Stimulated activated CD8-positive, alpha-beta memory T cell treated with anti-CD3 and anti-CD28 coated beads, Interleukin-15, amount 100 ng/mL, for 1 hour (primary cell): Measurements from ENCODE around the gene SLC7A1.

Experiments used
- DNase-seq: peaks from one replicate; pipeline ENCODE4 v3.0.0-alpha.2; 2020; ENCODE audit warnings: low read depth

Gene SLC7A1

DNA sequence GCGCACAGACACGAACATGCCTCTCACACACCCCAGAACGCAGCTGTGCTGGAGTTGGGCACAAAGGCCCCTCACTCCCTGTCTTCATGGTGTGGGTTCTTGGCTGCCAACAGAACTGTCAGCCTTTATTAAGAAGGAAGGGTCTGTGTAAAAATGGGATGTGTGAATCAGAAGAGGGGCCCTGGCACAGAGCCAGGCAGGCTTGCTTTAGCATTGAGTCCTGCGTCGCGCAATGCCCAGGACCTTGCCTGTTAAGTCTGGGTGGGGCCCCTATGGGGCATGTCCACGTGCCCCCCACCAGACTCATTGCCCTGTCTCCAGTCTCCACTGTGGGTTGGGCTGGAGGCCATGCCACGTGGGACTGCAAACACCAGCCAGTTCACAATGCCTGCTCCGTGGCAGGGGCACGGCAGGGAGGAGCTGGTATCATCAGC is 84.8 kb downstream of the SLC7A1 start:
- DNase-seq = no peak

DNA sequence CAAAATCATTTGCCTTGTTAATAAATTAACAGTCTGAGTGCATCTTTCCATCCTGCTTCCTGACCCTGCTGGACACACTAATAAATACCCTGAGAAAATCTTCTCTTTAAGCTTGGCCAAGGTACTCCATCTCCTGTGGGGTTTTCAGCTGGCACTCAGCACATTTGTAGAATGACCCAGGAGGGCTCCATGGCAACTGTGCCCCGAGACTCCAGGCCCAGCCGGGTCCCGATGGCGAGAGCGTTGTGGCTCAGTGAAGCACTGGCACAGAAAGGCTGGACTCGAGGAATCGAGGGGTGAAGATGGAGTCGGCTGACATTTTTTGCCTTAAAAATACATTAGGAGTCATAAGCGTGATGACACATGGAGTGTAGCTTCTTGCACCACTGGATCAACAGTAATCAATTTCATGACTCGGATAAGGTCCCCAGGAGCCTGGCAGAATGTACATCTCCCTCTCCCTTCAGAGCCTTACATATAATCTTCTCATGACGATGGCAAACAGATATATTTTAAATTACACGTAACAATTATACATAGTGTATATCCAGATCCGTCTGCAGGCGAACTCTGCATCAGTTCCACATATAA is 85.4 kb downstream of the SLC7A1 start:
- no peak for DNase-seq

DNA sequence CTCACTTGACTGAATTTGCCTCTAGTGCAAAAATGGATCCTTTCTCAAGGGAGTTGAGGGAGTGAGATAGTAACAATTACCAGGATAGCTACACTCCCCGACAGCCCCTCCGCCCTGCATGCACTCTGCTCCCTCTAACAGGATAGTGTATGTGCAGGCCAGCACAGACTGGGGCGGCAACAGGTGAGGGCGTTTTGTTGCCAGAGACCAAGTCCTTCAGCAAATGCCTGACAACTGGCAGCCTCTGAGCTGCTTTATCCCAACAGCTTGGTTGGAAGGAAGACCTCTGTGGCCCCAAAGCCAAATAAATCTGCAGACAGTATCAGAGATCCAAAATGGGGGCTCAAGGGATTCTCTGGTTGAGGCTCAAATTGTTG is 86.6 kb downstream of the SLC7A1 start:
- DNase-seq = no peak

DNA sequence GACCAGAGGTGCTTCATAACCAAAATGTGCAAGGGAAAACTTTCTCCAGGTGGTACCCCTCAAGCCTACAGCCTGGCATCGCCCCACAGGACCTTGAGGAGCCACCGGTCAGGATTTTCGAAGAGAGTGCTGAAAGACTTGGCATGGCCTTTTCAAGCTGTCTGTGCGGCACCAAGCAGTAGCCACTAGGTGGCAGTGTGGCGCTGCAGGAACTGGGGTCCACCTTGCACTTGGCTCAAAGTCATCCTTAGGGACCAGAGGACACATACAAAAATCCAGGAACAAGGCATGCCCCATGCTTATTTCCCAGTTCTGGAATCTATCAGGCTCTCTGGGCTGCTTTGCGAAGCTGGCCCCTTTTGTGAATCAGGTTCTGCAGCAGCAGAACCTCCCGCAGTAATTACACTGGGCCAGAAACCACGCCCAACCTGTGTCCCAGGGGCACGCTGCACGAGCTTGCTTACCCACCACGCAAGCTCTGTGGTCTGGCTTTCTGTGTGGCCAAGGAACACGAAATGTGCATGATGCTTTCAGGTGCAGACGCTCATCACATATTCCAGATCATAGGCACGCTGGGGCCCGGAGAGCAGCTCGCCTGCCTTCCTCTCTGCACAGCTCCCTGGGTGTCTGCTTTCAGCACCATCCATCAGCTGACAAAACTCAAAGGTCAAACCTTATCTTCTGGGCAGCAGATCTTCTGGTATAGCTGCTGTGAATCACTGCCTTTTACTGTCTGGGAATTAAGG is 87.2 kb downstream of the SLC7A1 start:
- DNase-seq = peak; percentile 62

DNA sequence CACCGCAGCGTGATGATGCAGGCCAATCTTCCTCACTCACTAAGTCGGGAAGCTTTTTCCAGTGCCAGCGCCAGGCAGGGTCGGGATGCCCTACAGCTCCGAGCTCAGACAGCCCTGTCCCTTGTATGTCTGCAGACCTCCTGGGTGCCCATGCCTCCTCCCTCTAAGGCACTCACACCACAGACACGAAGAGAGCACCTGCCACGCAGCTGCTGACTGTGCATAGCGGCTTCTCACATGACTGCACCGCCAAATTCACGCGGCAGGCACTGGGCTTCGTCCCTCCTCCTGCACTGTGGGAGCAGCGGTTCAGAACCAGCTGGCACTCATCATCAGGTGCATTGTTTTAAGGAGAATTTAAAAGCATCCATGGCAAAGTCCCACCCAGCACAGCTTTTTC is 88.1 kb downstream of the SLC7A1 start:
- DNase-seq = no peak

DNA sequence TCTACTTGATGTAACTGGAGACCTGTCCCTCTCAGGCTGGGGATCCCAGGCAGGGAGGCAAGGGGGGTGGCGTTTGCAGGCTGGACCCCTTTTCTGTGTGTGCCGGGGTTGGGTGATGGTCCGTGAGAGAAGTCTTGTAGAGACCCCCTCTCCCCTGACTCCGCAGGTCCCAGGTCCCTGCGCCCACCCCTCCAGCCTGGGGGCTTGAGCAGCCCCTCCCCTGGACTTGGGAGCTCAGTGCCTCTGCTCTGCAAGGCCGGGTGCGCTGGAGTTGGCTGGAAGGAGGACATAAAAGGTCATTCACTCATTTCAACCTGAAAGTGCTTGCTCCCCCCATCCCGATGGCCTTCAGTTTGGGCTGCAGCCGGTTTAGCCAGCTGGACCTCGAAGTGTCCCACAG is 89.5 kb downstream of the SLC7A1 start:
- no peak for DNase-seq

DNA sequence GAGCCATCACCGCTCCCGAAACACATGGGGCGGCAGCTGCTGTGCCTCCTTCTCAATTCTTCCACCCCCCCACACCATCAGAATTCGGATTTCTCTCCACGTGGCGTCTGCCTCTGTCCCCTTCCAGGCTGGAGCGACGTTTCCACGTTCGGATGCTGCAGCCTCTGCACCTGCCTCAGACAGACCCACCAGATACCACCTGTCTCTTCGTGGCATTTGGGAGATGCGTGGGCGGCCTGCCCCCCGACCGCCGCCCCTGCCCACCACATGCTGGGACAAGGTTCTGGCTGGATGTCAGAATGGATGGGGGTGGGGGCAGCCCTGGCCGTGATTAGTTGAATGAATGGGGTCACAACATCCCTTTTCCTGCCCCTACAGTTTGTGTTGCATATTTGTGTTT is 90.0 kb downstream of the SLC7A1 start:
- no peak for DNase-seq

DNA sequence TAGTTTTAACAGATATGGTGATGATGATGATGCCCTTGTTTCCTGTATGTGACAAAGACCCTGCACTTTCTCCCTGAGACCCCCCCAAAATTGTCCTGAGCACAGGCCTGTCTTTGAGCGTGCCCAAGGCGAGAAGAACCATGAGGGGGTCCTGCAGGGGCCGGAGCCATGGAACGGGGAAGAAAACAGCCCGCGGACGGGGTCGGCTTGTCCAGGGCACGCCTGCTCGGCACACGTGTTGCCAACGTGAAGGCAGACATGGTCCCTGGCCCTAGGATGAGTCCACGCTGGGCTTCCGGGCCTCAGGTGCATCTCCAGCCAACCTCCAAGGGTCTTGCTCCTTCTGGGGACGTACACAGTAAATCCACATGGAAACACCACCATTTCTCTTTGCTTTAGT is 90.8 kb downstream of the SLC7A1 start:
- DNase-seq = no peak

DNA sequence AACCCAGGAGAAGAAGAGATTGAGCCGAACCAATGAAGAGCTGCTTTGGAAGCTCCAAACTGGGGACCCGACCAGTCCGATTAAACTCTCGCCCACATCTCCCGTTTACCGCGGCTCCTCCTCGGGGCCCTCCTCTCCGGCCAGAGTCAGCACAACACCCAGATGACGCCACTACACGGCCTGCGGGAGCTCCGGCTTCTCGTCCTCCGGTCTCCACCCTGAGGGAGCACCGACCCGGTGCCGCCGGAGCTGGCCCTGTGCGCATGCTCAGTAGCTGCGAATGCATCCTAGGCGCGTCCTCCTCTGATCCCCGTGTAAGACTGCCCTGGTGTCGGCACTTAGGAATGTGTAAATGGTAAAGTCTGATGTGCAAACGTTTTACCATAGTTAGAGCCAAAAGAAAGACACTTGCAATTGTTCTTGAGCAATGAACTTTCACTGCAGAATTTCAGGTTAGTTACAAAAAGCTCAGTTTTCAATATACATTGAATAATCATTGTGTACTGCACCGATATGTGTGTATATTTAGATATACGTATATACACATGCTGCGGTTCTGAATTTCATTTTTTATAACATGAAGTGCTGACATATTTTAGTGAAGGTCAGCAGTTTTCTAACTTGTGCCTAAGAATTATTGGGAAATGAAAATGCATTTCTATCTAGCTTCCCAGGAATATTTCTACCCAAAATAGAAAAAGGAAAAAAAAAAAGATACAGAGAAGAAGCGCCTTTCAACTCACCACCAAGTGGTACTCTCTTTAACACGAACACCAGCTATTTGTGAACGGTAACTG is 92.2 kb downstream of the SLC7A1 start:
- no peak for DNase-seq

DNA sequence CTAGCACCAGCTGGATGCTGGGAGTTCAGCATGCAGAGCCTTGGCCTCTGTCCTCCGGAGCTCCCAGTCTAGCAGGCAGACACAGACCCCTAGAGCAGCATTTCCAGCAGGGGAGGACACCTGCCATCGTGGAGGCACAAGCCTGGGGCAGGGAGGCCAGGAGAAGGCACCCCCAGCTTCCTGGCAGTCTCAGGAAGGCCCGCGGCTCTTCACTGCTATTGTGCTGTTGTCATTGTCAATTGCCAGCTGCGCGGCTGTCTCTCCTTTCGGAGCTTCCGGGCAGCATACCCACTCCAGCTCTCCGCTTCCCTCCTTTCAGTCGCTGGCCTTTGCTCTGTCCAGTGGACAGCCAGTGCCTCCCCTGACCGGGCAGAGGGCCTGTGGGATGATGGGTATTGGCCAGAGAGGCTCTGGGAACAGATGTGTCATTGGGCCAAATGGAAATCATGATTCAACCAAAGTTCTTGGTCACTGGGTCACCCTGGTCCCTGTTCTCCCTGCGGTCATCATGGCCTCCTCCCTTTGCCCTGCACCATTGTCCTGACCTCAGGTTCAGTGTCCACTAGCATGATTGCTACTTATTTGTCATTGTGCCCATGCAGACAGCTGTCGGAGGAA is 93.0 kb downstream of the SLC7A1 start:
- no peak for DNase-seq

DNA sequence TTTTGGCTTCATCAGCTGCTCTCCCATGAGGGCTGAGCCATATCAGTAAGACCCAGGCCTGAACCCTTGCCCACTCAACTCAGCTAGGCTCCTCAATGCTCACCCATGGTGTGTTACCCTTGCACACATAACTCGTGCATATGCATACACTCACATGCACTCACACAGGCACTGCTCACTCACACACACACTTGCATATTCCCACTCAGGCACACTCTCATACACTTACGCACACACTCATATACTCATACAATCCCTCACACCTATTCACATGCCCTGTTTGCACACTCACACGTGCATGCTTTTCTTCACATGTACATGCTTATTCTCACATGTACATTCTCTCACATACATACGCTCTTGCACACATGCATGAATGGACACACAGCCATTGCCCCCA is 93.8 kb downstream of the SLC7A1 start:
- DNase-seq = no peak

DNA sequence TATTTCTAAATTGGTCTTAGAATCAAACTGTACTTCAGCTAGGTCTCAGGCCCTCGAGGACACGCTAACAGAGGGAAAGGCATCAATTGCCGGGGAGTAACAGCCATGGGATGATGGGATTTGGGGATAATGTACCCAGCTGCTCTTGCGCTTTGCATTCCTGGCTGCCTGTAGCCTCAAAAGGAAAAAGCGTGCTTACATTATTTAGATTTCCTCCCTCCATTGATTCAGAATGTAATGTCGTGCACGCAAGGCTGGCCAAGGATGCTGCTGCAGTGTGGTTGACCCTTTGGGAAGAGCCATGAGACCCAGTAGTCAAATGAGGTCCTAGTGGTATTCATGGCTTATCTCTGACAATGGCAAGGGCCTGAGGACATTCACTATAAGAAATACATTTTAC is 95.1 kb downstream of the SLC7A1 start:
- DNase-seq = no peak

DNA sequence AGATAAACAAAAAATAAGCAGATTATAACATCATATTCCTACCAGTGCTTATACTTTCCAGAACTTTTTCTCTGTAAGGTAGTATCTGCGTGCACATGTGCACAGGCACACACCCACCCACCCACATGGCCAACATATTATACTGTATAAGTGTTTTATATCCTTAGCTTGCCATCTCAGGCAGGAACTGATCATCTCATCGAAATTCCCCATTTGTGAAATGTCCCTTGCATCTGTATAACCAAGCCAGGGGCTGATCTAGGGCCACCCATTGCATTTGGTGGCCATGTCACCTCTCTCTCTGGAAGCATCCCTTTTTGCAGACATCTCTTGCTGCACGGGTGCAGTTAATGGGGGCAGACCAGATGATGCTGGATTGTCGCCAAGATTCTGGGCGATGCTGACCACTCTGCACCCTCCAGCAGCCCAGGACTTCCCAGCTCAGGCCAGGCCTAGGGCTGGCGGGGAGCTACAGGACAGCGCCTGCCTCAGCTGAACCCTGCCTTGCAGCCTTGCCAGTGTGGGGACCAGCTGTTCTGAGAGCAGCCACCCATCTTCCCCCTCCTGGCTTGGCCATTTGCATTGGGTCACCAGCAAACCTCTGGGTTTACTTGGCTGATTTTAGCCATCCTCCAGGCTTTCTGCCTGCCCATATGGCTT is 95.9 kb downstream of the SLC7A1 start:
- no peak for DNase-seq

DNA sequence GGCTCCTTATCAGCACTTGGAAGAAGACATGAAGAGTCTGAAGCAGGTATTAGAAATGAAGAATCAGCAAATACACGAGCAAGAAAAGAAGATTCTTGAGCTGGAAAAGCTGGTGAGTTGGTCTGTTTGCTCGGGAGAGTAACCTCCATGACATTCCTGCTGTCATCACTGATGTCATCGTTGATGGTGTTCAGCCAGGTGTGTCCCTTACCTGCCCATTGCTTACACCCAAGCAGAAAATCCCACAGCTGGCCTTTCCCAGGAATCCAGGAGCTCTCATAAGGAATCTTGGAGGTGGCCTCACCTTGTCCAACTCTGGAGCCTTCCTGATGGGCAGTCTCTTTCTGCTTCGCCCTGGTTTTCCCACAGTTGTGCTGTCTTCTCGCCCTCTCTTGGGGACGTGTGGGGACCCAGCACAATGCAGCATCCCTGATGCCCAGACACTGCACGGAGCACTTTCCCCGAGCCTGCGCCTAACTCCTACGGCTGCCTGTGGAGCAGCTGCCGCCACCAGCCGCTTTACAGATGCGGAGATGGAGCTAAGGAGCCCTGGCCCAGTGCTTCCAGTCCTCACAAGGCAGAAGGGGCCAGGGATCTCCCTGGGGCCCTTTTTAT is 97.0 kb downstream of the SLC7A1 start:
- no peak for DNase-seq

DNA sequence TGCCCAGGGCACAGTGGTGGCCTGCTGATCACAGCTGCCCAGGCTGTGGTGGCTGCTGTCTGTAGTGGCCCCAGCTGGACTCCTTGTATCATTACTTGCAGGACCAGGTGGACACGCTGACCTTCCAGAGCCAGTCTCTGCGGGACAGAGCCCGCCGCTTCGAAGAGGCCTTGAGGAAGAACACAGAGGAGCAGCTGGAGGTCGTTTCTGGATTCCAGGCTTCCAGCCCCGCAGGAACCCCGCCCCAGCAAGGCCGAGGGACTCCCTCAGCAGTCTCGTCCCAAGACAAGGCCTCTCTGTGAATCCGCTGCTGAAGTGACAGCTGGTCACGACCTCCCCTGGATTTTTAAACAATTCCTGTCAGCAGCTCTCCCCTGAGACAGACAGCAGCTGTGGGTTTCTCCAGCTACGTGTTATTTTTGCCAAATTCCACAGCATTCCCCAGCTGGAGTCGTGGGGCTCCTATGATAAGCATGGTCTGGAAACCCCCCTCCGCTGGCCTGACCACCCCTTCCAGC is 98.3 kb downstream of the SLC7A1 start:
- no peak for DNase-seq

DNA sequence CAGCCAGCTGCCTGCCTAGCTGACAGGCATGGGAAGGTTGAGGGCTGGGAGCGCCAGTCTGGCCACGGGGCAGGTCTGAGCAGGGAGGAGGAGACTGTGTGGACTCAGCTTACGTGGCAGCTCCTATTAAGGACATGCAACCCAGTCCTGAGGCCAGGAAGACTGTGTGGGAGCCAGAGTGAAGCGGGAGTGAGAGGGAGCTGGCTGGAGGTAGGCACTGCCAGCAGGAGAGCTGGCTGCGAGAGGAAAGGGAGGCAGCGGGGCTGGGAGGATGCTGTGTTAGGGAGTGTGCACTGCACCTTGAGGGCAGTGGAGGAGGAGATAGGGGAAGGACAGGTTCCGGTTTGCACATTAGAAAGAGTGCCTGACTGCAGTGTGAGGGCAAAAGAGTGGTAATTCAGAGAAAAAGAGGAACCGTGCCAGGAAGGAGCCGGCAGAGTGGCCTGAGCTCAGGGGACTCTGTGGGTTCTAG is 99.2 kb downstream of the SLC7A1 start:
- DNase-seq = no peak

DNA sequence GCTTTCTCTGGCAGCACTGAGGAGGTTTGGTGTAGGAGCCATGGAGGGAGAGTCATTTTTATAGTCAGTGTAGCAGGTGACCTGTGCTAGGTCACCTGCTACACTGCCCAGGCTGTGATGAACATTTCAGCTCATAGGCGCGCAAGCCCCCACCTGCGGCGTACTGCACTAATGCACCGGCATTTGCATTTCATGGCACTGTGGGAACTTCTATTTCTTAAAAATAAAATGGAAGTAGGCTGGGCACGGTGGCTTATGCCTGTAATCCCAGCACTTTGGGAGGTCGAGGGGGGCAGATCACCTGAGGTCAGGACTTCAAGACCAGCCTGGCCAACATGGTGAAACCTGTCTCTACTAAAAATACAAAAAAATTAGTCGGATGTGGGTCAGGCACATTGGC is 101.0 kb downstream of the SLC7A1 start:
- DNase-seq = no peak

DNA sequence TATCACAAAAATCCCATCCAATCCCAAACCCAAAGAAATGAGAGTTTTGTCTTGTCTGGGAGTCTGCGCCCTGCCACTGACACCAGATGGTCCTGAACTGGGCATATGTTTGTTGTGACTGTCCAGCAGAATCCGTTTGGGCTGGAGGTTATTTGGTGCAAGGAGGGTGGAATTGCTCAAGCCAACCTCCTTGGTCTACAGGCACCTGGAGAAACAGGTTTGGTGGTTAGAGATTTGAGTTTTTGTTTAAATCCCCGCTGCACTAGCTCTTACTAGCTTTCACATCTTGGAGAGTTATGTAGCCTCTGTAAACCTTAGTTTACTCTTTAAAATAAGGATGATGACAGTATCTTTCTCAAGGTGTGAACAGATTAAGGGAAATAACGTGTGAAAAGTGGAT is 101.7 kb downstream of the SLC7A1 start:
- DNase-seq = no peak

DNA sequence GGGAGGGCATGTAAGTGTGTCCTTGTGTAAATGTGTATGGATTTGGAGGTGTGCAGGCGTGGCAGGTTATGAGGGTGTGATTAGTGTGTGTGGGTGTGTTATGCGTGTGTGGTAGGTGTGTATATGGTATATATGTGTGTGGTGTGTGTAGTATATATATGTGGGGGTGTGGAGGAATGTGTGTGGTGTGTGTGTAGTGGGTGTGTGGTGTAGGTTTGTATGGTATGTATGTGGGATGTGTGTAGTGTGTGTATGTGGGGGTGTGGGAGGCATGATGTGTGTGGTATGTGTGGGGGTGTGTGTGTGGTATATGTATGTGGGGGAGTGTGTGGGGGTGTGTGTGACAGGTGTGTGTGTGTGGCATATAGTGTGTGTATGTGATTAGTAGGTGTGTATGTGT is 104.2 kb downstream of the SLC7A1 start:
- no peak for DNase-seq

DNA sequence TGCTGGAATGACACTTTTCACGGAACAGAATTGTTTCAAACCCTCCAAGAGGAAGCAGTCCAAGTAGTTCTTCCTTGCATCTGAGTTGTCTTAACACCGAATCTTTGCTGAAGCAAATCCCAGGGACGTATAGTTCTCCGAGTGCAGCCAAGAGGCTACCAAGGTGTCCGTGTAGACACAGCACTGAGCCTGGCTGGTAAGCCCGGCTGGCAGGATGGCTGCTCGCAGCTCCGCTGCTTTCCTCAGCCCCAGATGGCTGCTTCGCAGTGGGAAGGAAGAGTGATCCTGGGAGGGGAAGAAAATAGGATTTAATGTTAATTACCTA is 105.0 kb downstream of the SLC7A1 start:
- no peak for DNase-seq

DNA sequence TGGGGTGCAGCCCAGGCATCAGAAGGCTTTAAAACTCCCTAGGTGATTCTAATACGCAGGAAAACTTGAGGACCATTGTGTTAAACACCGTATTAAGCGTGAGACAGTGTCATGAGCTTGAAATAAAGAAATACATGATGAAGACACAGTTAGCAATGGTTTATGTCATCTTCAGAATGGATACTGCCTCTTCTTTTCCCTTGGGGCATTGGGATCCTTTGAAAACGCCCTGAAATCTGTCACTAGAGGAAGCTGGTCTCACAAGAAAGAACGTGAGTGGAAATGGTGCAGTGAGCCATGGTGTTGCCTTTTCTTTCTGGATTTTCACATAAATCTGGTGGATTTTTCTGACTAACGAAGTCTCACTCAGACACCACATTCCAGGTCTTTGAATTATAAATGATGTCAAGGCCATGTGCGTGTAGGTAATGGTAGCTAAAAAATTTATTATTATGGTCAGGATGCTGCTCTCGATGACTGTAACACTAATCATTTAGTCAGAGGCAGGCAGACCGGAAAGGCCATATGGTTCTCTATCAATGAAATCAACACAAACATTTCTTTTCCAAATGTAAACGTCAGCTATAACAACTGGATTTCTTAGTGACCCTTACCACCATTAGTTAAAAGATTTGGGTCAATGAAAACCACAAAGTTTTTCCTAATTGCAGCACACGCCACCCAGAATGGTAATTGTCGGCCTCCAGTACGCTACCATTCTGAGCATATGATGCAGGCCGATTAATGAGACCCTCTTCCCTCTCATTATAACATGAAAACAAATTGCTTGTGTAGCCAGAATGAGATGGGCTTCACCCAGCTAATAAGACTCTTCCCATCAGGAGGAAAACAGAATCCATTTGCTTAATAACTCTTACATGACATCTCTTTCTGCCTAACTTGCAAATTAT is 105.6 kb downstream of the SLC7A1 start:
- no peak for DNase-seq
